Muscle of leg (tissue), 11 donors: ENCODE data around the gene FGGY. TPM values are rescaled to one million over a fixed set of nuclear protein-coding genes. Genes with fewer than 3 reads are reported as not detected.

Experiments
- DNase-seq: peaks from one replicate; pipeline ENCODE4 v3.0.0; 2013
- H3K27ac ChIP-seq: one replicate; pipeline ENCODE4 v1.5.1; 2013; ENCODE audit warnings: mild to moderate bottlenecking, low read length, control low read depth
- H3K27me3 ChIP-seq: one replicate; pipeline ENCODE4 v1.6.1; 2013; ENCODE audit warnings: low read length; ENCODE audit not compliant: control insufficient read depth, insufficient read depth
- H3K36me3 ChIP-seq: one replicate; pipeline ENCODE4 v1.6.1; 2013; ENCODE audit warnings: low read length; ENCODE audit not compliant: control insufficient read depth, insufficient read depth
- H3K4me1 ChIP-seq: one replicate; pipeline ENCODE4 v1.6.1; 2013; ENCODE audit warnings: low read length; ENCODE audit not compliant: control insufficient read depth, insufficient read depth
- H3K4me3 ChIP-seq: one replicate; pipeline ENCODE4 v1.5.1; 2013; ENCODE audit warnings: low read length, control low read depth
- H3K9me3 ChIP-seq: replicated peaks from 2 replicates; pipeline ENCODE4 v1.6.1; 2013; ENCODE audit warnings: low read depth, low read length; ENCODE audit not compliant: control insufficient read depth
- WGBS: methylation state at CpG from one replicate; pipeline ENCODE4 v1.1.5; 2013; ENCODE audit warnings: missing lambda C conversion rate; ENCODE audit not compliant: insufficient coverage; 5-methylcytosine and 5-hydroxymethylcytosine counted together
- polyA plus RNA-seq, 8 donors: library from polyadenylated mRNA; unstranded; fragments of 120-200 nt; gene quantifications; one replicate each; pipeline versions ENCODE4 v1.2.1 to v1.2.3, GENCODE V29; 2013; ENCODE audit warnings: inconsistent platforms in 1 of 8, low replicate concordance in 1 of 8; ENCODE audit not compliant: insufficient read length in 8 of 8, insufficient read depth in 1 of 8
- total RNA-seq: library from RNA; stranded (reverse); fragments of 120-200 nt; gene quantifications from one replicate; pipeline ENCODE4 v1.2.4, GENCODE V29; 2013

FGGY gene
- total and polyA plus RNA-seq, 9 donors: 8.0 to 23.7 (median 12.7) TPM

GRCh38 chr1:59323879-59324278, 27.0 kb downstream of the FGGY start:
- H3K4me1 ChIP-seq: no peaks in the 10 kb centered on the region
- WGBS: no CpG with 5 or more reads among the region's 3 CpGs

GRCh38 chr1:59328353-59328752, 31.5 kb downstream of the FGGY start:
- H3K4me1 ChIP-seq: no peaks in the 10 kb centered on the region
- DNase-seq: no peak
- H3K4me3 ChIP-seq: no peak overlapping the region
- H3K27ac ChIP-seq: no peak overlapping the region
- H3K36me3 ChIP-seq: no peaks in the 10 kb centered on the region
- WGBS: 100% methylated on average over 2 of the region's 2 CpGs
- H3K27me3 ChIP-seq: no peaks in the 10 kb centered on the region
- no peaks in the 10 kb centered on the region for H3K9me3 ChIP-seq

More at GRCh38 chr1:59323879-59324278, 27.0 kb downstream of the FGGY start:
- Histone ChIP-seq H3K36me3 (no peaks in the 10 kb centered on the region), H3K27ac (no peak overlapping the region), H3K4me3 (no peak overlapping the region), H3K27me3 (no peaks in the 10 kb centered on the region), H3K9me3 (no peaks in the 10 kb centered on the region)
- no peak for DNase-seq

GRCh38 chr1:59329412-59330053, 32.6 kb downstream of the FGGY start:
- no peaks in the 10 kb centered on the region for H3K36me3 ChIP-seq
- no peak overlapping the region for H3K27ac ChIP-seq
- no peaks in the 10 kb centered on the region for H3K27me3 ChIP-seq
- 90% methylated on average over 3 of the region's 4 CpGs for WGBS
- no peaks in the 10 kb centered on the region for H3K4me1 ChIP-seq
- no peak overlapping the region for H3K4me3 ChIP-seq
- no peaks in the 10 kb centered on the region for H3K9me3 ChIP-seq
- DNase-seq: no peak

GRCh38 chr1:59331686-59332620, 35.1 kb downstream of the FGGY start:
- no peak for DNase-seq
- no peaks in the 10 kb centered on the region for H3K4me1 ChIP-seq

GRCh38 chr1:59332983-59333382, 36.1 kb downstream of the FGGY start:
- H3K4me3 ChIP-seq: no peak overlapping the region
- no peaks in the 10 kb centered on the region for H3K4me1 ChIP-seq
- DNase-seq: no peak
- no peak overlapping the region for H3K27ac ChIP-seq
- H3K27me3 ChIP-seq: no peaks in the 10 kb centered on the region
- no peaks in the 10 kb centered on the region for H3K36me3 ChIP-seq
- H3K9me3 ChIP-seq: no peaks in the 10 kb centered on the region

More at GRCh38 chr1:59331686-59332620, 35.1 kb downstream of the FGGY start:
- 83% methylated on average over 2 of the region's 5 CpGs for WGBS
- H3K27ac ChIP-seq: no peak overlapping the region
- no peak overlapping the region for H3K4me3 ChIP-seq
- H3K27me3 ChIP-seq: no peaks in the 10 kb centered on the region
- no peaks in the 10 kb centered on the region for H3K36me3 ChIP-seq
- H3K9me3 ChIP-seq: no peaks in the 10 kb centered on the region

- Histone ChIP-seq H3K9me3 (no peaks in the 10 kb centered on the region), H3K27ac (no peak overlapping the region), H3K36me3 (no peaks in the 10 kb centered on the region), H3K4me3 (no peak overlapping the region), H3K4me1 (no peaks in the 10 kb centered on the region), H3K27me3 (no peaks in the 10 kb centered on the region)
- WGBS: 93% methylated on average over 2 of the region's 3 CpGs
- no peak for DNase-seq
Measured at GRCh38 chr1:59333626-59334277, 36.9 kb downstream of the FGGY start.

- 100% methylated on average over 1 of the region's 5 CpGs for WGBS
- no peaks in the 10 kb centered on the region for H3K9me3 ChIP-seq
- H3K27ac ChIP-seq: no peak overlapping the region
- no peaks in the 10 kb centered on the region for H3K4me1 ChIP-seq
- no peaks in the 10 kb centered on the region for H3K27me3 ChIP-seq
- H3K4me3 ChIP-seq: no peak overlapping the region
- no peaks in the 10 kb centered on the region for H3K36me3 ChIP-seq
- DNase-seq: no peak
Measured at GRCh38 chr1:59340411-59341307, 43.8 kb downstream of the FGGY start.

- Histone ChIP-seq H3K27me3 (no peaks in the 10 kb centered on the region), H3K9me3 (no peaks in the 10 kb centered on the region), H3K27ac (no peak overlapping the region), H3K4me1 (no peaks in the 10 kb centered on the region), H3K4me3 (no peak overlapping the region), H3K36me3 (no peaks in the 10 kb centered on the region)
- no CpG with 5 or more reads among the region's 3 CpGs for WGBS
- DNase-seq: no peak
Measured at GRCh38 chr1:59342801-59343575, 46.1 kb downstream of the FGGY start.

GRCh38 chr1:59343576-59343840, 46.6 kb downstream of the FGGY start:
- H3K4me1 ChIP-seq: no peaks in the 10 kb centered on the region

More at GRCh38 chr1:59343576-59343840, 46.6 kb downstream of the FGGY start:
- DNase-seq: no peak
- Histone ChIP-seq H3K27me3 (no peaks in the 10 kb centered on the region), H3K36me3 (no peaks in the 10 kb centered on the region), H3K27ac (no peak overlapping the region), H3K9me3 (no peaks in the 10 kb centered on the region), H3K4me3 (no peak overlapping the region)
- no CpG with 5 or more reads among the region's 1 CpG for WGBS
